Stimulated activated CD8-positive, alpha-beta memory T cell treated with anti-CD3 and anti-CD28 coated beads, Interleukin-7, amount 100 ng/mL, for 48 hours (primary cell): ENCODE measurements around the gene SMYD5.

Experiments used
- DNase-seq, 2 donors: peaks; one replicate each; pipeline ENCODE4 v3.0.0-alpha.2; 2020; ENCODE audit warnings: low read depth in 1 of 2; ENCODE audit errors: extremely low read depth in 1 of 2

Gene SMYD5

GRCh38 chr2:73237168-73237567 is 23.1 kb downstream of the SMYD5 start:
- no peak for DNase-seq

- no peak for DNase-seq
Measured at GRCh38 chr2:73238149-73238548, 24.1 kb downstream of the SMYD5 start.

- no peak for DNase-seq
Measured at GRCh38 chr2:73238976-73239375, 24.9 kb downstream of the SMYD5 start.

- no peak for DNase-seq
Measured at GRCh38 chr2:73239776-73240175, 25.7 kb downstream of the SMYD5 start.

- no peak for DNase-seq
Measured at GRCh38 chr2:73243884-73244570, 30.0 kb downstream of the SMYD5 start.

GRCh38 chr2:73244580-73244979 is 30.5 kb downstream of the SMYD5 start:
- DNase-seq = no peak

- DNase-seq = no peak
Measured at GRCh38 chr2:73246850-73247249, 32.8 kb downstream of the SMYD5 start.

- DNase-seq = no peak
Measured at GRCh38 chr2:73249636-73250035, 35.6 kb downstream of the SMYD5 start.

GRCh38 chr2:73250872-73251846 is 37.1 kb downstream of the SMYD5 start:
- no peak for DNase-seq

- DNase-seq = no peak
Measured at GRCh38 chr2:73252238-73253027, 38.4 kb downstream of the SMYD5 start.

- no peak for DNase-seq
Measured at GRCh38 chr2:73253400-73253799, 39.4 kb downstream of the SMYD5 start.

GRCh38 chr2:73253901-73254300 is 39.9 kb downstream of the SMYD5 start:
- no peak for DNase-seq

- DNase-seq = no peak
Measured at GRCh38 chr2:73254343-73255006, 40.4 kb downstream of the SMYD5 start.

GRCh38 chr2:73255007-73255644 is 41.1 kb downstream of the SMYD5 start:
- DNase-seq = no peak

GRCh38 chr2:73255907-73256617 is 42.0 kb downstream of the SMYD5 start:
- DNase-seq = no peak

GRCh38 chr2:73256618-73256922 is 42.5 kb downstream of the SMYD5 start:
- DNase-seq = no peak

GRCh38 chr2:73257021-73257420 is 43.0 kb downstream of the SMYD5 start:
- no peak for DNase-seq

- DNase-seq = no peak
Measured at GRCh38 chr2:73257425-73258125, 43.5 kb downstream of the SMYD5 start.
